ENCODE data around the gene GSK3A. TPM values are rescaled to one million over a fixed set of nuclear protein-coding genes. Genes with fewer than 3 reads are reported as not detected.
A peak's percentile ranks its signal among the peaks of the same experiment; 100 is the strongest.

The GSK3A gene
- total and polyA plus RNA-seq, 2 of the 8 experiments (the other 6 are each of a cell fraction or from before 2014, with no cell fraction given) = 55.3 to 84.0 TPM

DNA sequence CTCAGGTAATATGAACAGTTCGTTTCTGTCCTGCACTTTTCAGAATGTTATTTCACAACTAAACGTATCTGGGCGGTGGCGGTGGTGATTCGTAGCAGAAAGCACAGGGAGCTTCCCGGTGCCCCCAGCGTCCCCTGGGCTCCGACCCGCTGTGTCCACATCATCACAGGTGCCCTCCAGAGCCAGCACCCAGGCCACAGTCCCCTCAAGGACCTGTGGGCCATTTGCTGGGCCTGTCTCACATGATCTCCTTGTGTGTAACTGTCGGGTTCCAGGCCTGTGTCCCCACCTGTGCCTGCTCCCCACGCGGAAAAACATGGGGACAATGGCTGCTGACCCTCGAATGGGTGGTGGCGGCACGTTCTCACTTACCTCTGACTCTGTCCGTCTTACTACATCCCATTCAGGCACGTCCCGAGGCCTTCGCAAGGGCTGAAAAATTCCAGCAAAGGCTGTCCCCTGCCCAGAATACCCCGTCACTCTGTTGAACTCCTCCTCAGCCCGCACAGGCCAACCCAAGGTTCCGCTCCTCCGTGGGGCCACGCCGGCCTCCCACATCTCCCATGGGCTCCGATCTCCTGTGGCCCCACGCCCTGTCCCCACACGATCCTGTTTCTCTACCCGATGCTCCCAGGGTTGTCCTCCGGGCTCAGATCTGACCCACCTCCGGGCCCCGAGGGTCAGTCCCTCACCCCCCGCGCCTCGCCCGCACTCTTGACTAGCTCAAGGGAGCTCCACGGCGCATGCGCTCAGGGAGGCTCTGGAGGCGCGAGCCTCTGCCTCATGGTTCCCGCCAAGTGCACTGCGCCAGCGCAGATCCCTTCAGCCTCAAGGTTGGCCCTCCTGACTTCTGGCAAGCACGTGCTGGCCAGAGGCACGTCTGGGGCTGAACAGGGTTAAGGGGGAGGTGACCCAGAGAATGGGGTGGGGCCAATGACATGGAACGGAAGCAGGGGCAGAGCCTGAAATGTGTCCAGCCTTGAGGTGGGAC, 46.1 kb downstream of the GSK3A start:
- Histone ChIP-seq H3K56ac (replicated peaks; ENCODE audit: insufficient read length, low read depth, low read length) (no peak overlapping the region), H3K79me2 (ENCODE audit: control insufficient read depth in 1 of 2, insufficient read depth in 2 of 2, low read length in 2 of 2) (peaks cover 0 to under 1% of the 10 kb centered on the region in 2 experiments; a peak in 1 of 4 replicates), H3K4me3 (ENCODE audit: extremely low read depth in 1 of 4, insufficient read depth in 2 of 4, low read depth in 3 of 4, low read length in 4 of 4) (no peak overlapping the region), H3K18ac (ENCODE audit: extremely low read depth, low read length) (no peak overlapping the region), H2BK12ac (ENCODE audit: low read depth, low read length) (0 out of 2 replicates have a peak overlapping the region, but pooled peaks have one; percentile 27), H2BK120ac (replicated peaks; ENCODE audit: low read depth, low read length) (no peak overlapping the region), H3K79me1 (ENCODE audit: low read depth, low read length) (peaks cover 5% of the 10 kb centered on the region), H3K23me2 (ENCODE audit: low read depth, low read length) (no peaks in the 10 kb centered on the region), H4K20me1 (replicated peaks in 1 of 2; ENCODE audit: control insufficient read depth in 1 of 2, insufficient read depth in 2 of 2, low read length in 2 of 2) (peaks cover 4 to 11% of the 10 kb centered on the region in 2 experiments), H3K14ac (ENCODE audit: insufficient read length) (no peak overlapping the region), H4K91ac (replicated peaks; ENCODE audit: insufficient read length, low read length) (no peak overlapping the region), H3K27me3 (replicated peaks in 1 of 4; ENCODE audit: control insufficient read depth in 3 of 4, extremely low read depth in 1 of 4, insufficient read depth in 3 of 4, low read length in 3 of 4) (no peaks in the 10 kb centered on the region; a peak in 1 of 7 replicates), H2AK5ac (ENCODE audit: low read depth, low read length) (peak overlapping the region; percentile 45; the same call in 1 of the 2 replicates), H4K8ac (ENCODE audit: extremely low read depth, insufficient read depth, low read length) (no peak overlapping the region), H2BK15ac (ENCODE audit: low read length) (peak overlapping the region; percentile 95), H4K5ac (ENCODE audit: insufficient read length, low read depth, low read length) (no peak overlapping the region), H3K36me3 (ENCODE audit: control insufficient read depth in 2 of 4, insufficient read depth in 4 of 4, low read length in 3 of 4) (peaks cover 0 to 19% (median 10%) of the 10 kb centered on the region in 4 experiments; a peak in 5 of 8 replicates), H2AFZ (ENCODE audit: low read length) (no peak overlapping the region), H3K9me3 (ENCODE audit: insufficient read depth in 2 of 2, low read depth in 1 of 2, low read length in 1 of 2) (peaks cover 2 to 6% of the 10 kb centered on the region in 2 experiments; a peak in 1 of 4 replicates), H3K9ac (replicated peaks in 1 of 4; ENCODE audit: extremely low read depth in 1 of 4, low read depth in 3 of 4, low read length in 3 of 4) (no peak overlapping the region; a peak in 1 of 7 replicates), H3K4ac (replicated peaks; ENCODE audit: insufficient read length, low read depth, low read length) (no peak overlapping the region), H3K23ac (ENCODE audit: insufficient read length) (no peak overlapping the region), H3K4me1 (replicated peaks in 1 of 4; ENCODE audit: control insufficient read depth in 3 of 4, insufficient read depth in 4 of 4, low read length in 3 of 4) (peaks cover 0 to 24% (median 11%) of the 10 kb centered on the region in 4 experiments; a peak in 6 of 7 replicates), H3K27ac (ENCODE audit: low read depth, low read length) (peak overlapping the region; percentile 68; the same call in 1 of the 2 replicates), H2BK5ac (ENCODE audit: low read depth, low read length) (0 out of 2 replicates have a peak overlapping the region, but pooled peaks have one; percentile 73), H3K4me2 (ENCODE audit: insufficient read depth in 1 of 2, low read depth in 2 of 2, low read length in 2 of 2) (peak overlapping the region; percentile 40 to 47; a peak in 1 of 4 replicates), H2BK20ac (ENCODE audit: low read length) (peak overlapping the region; percentile 95; the same call in 1 of the 2 replicates)
- DNase-seq (ENCODE audit: low read depth in 1 of 2, low spot score in 2 of 2) = peak in 1 of 2 experiments; percentile 55
- CTCF ChIA-PET (ENCODE audit: partially characterized antibody) = interaction anchor here (1.1 to 4.1 kb wide), 3 partner anchors 10 to 48 kb away, joined by 3 to 24 read pairs (median 4); no protein-coding TSS in a partner anchor
- POLR2A ChIA-PET (ENCODE audit: partially characterized antibody) = interaction anchor here (0.6 to 1.6 kb wide), 5 partner anchors 12 to 174 kb away, joined by 3 to 4 read pairs (median 3); no protein-coding TSS in a partner anchor
- 91% methylated on average over 46 of the region's 47 CpGs; no CpG with 5 or more reads in 1 of the 2 experiments for WGBS, 2 experiments (ENCODE audit: extremely low coverage in 1 of 2, insufficient coverage in 1 of 2, insufficient read length in 1 of 2, insufficient replicate concordance in 2 of 2, low coverage in 1 of 2, low lambda C conversion rate in 2 of 2, missing lambda C conversion rate in 1 of 2)
- no peak for FAIRE-seq
- no peak for TF ChIP-seq TAF1 (IDR thresholded peaks at IDR 0.05; ENCODE audit: low read depth, low read length)
- TF ChIP-seq, protein P1, sequence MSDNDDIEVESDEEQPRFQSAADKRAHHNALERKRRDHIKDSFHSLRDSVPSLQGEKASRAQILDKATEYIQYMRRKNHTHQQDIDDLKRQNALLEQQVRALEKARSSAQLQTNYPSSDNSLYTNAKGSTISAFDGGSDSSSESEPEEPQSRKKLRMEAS (IDR thresholded peaks at IDR 0.05) = peak; percentile 96
- TF ChIP-seq, protein P2, sequence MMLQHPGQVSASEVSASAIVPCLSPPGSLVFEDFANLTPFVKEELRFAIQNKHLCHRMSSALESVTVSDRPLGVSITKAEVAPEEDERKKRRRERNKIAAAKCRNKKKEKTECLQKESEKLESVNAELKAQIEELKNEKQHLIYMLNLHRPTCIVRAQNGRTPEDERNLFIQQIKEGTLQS (IDR thresholded peaks at IDR 0.05; ENCODE audit: insufficient read depth, low read depth, low read length) = no peak
- TF ChIP-seq CHD1 (IDR thresholded peaks at IDR 0.05; ENCODE audit: low read depth, low read length) = no peak
- TF ChIP-seq HDAC6 (IDR thresholded peaks at IDR 0.05; ENCODE audit: low read depth, low read length) = no peak
- TF ChIP-seq SIRT6 (IDR thresholded peaks at IDR 0.05; ENCODE audit: low read length) = no peak
- TF ChIP-seq GTF2F1 (IDR thresholded peaks at IDR 0.05; ENCODE audit: borderline replicate concordance, low read depth, low read length) = no peak
- peak; percentile 97 for TF ChIP-seq E2F6 (IDR thresholded peaks at IDR 0.05)
- TF ChIP-seq POU5F1 (IDR thresholded peaks at IDR 0.05; ENCODE audit: low read depth, low read length) = no peak
